Mucosa of gallbladder (tissue), 1 donor: ENCODE data around the gene PCID2. TPM values are rescaled to one million over a fixed set of nuclear protein-coding genes. Genes with fewer than 3 reads are reported as not detected.

Experiments used
- DNase-seq: peaks from one replicate; pipeline ENCODE4 v3.0.0-alpha.2; 2020; ENCODE audit warnings: low spot score
- total RNA-seq: library from RNA; stranded (reverse); gene quantifications from one replicate; pipeline ENCODE4 v1.2.1, GENCODE V29; 2021
- donor health status: DM: no; HTN: no; CAD: no.

PCID2 gene
- total RNA-seq, 1 donor from 2014 or later = 35.0 TPM

DNA sequence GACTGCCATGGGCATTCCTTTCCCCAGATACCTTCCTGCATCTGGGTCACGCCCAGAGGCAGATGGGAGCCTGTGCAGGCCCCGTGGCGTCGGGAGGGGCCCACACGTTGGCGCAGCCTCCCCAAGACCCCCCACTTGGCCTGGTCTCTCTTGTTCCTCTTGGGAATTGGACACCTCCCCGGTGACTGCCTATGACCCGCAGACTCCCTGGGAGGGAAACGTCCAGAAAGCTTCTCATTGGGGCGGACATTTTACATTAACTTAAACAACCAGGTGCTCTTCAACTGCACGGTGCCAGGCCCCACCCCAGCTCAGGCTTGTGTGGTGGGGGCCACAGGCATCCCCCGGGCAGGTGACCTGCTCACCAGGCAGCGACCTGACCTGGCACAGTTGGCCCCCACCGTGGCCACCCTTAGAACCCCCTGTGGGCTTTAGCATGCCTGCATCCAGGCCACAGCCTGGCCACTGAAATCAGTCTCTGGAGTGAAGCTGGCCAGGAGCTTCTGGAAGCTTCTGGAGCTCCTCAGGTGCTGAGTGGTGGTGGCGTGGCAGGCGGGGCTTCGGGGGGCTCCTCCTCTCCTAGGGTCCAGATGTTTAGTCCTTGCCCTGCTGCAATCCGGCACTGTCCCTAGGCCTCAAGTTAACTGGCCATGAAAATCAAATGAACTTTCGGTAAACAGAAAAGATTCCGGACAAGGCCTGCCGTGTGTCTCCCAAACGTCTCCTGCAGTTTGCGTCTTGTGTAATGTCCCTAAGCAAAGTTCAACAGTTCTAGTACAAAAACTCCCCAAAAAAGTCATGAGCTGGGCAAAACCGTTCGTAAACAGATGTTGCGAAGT lies 58.5 kb downstream of the PCID2 start:
- no peak for DNase-seq

DNA sequence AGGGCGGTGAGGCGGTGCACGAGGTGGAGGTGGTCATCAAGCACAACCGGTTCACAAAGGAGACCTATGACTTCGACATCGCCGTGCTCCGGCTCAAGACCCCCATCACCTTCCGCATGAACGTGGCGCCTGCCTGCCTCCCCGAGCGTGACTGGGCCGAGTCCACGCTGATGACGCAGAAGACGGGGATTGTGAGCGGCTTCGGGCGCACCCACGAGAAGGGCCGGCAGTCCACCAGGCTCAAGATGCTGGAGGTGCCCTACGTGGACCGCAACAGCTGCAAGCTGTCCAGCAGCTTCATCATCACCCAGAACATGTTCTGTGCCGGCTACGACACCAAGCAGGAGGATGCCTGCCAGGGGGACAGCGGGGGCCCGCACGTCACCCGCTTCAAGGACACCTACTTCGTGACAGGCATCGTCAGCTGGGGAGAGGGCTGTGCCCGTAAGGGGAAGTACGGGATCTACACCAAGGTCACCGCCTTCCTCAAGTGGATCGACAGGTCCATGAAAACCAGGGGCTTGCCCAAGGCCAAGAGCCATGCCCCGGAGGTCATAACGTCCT lies 59.4 kb downstream of the PCID2 start:
- no peak for DNase-seq

DNA sequence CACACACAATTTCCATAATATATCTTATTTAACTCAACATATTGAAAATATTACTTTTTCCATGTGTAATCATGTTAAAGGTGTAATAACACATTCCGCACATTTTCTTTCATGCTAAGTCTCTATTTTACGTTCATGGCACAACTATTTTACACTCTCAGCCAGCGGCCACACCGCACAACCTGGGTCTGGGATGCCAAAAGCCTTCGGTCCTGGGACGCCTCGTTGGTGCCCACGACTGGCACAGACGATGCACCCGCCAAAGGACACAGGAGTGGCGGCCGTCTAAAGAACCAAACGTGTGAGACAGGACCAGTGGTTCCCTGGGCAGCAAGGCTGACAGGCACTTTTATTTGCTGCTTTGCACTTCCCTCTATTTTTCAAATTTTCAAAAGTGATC lies 60.1 kb downstream of the PCID2 start:
- peak; percentile 3 for DNase-seq

- DNase-seq = peak; percentile 3
Measured at GRCh38 chr13:113147206-113147605, 61.3 kb downstream of the PCID2 start.

- DNase-seq = peak; percentile 2
Measured at GRCh38 chr13:113146750-113147149, 61.7 kb downstream of the PCID2 start.

GRCh38 chr13:113145911-113146598 lies 62.4 kb downstream of the PCID2 start:
- peak; percentile 5 for DNase-seq

DNA sequence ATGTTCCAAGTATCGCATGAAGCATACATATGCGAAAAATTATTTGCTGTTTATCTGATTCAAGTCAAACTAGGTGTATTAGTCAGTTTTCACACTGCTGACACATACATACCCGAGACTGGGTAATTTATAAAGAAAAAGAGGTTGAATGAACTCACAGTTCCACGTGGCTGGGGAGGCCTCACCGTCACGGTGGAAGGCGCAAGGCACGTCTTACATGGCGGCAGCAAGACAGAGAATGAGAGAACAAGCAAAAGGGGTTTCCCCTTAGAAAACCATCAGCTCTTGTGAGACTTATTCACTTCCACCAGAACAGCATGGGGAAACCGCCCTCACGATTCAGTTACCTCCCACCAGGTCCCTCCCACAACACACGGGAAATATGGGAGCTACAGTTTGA lies 63.0 kb downstream of the PCID2 start:
- peak; percentile 7 for DNase-seq

- no peak for DNase-seq
Measured at GRCh38 chr13:113144255-113144629, 64.2 kb downstream of the PCID2 start.

DNA sequence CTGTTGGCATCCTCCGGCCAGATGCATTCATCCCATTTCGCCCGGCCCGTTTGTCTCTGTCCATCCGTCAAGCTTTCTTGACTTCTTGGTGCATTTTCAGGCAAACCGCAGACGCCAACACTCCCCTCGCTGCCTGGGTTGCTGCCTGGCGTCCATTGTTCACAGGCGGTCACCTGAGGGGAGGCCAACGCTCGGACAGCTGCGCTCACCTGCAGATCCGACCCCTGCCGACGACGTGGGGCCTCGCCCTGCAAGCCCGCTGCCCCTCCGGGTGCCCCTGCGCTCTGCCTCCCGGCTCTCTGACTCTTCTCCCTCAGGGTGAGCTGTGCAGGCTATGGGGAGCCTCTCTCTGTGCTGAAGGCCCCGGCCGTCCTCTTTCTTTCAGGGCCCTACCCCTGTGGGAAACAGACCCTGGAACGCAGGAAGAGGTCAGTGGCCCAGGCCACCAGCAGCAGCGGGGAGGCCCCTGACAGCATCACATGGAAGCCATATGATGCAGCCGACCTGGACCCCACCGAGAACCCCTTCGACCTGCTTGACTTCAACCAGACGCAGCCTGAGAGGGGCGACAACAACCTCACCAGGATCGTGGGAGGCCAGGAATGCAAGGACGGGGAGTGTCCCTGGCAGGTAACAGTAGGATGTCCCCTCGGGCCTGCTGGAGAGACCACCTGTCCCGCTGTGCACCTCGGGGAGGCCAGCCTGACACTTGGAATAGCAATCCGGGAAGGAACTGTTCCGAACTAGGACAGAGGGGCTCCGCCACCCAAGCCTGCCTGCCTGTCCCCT lies 64.8 kb downstream of the PCID2 start:
- no peak for DNase-seq

GRCh38 chr13:113142876-113143275 lies 65.6 kb downstream of the PCID2 start:
- no peak for DNase-seq

GRCh38 chr13:113141601-113141970 lies 66.9 kb downstream of the PCID2 start:
- no peak for DNase-seq

DNA sequence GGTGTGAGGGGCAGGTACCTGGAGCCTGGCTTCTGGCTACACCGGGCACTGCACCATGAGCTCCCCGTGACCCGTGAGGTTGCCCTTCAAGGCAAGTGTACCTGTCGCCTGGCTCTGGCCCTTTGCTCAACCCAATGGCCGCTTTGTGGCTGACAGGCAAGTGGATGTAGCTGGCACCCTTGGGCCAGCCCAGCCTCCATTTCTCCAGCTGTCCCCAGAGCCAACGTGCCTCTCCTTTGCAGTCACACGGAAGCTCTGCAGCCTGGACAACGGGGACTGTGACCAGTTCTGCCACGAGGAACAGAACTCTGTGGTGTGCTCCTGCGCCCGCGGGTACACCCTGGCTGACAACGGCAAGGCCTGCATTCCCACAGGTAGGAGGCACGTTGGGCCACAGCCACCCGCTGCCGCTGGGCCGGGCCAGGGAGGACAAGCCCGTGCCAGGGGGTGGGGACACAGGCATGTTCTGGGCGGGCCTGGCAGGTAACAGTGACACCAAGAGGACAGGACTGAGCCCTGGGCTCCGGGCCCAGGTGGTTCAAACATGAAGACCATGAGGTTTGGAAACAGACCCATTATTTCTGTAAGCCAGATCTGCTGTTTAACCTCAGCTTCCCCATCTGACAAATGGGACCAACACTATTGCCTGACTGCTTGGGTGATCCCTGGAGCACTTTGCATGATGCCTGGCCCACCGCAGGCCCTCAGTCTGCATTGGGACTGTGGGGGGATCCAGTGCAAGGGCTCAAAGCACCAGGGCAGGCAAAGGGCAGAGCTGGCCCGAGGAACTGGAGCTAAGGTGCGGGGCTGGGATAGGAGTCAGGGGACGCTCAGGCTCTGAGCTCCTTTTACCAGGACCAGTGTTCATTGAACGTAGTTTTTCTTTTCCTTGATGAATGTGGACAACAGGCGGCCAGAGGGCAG lies 67.5 kb downstream of the PCID2 start:
- no peak for DNase-seq

DNA sequence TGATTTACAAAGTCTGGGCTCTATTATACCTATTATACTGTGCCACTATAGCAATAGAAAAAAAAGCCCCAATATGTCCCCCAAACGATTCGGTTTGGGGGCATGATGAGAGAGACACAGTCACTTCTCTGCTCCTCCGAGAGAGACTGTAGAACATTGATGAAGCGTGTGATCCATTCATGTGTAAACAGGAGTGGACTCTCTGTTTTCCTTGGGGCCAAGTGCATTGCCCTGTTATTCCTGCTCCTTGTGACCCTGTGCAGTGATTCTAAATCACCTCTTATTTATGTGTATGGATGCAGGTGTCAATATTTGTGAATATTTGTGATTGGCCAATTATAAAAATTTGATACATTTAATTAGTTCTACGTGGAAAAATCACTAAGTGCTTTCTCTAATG lies 68.9 kb downstream of the PCID2 start:
- no peak for DNase-seq

DNA sequence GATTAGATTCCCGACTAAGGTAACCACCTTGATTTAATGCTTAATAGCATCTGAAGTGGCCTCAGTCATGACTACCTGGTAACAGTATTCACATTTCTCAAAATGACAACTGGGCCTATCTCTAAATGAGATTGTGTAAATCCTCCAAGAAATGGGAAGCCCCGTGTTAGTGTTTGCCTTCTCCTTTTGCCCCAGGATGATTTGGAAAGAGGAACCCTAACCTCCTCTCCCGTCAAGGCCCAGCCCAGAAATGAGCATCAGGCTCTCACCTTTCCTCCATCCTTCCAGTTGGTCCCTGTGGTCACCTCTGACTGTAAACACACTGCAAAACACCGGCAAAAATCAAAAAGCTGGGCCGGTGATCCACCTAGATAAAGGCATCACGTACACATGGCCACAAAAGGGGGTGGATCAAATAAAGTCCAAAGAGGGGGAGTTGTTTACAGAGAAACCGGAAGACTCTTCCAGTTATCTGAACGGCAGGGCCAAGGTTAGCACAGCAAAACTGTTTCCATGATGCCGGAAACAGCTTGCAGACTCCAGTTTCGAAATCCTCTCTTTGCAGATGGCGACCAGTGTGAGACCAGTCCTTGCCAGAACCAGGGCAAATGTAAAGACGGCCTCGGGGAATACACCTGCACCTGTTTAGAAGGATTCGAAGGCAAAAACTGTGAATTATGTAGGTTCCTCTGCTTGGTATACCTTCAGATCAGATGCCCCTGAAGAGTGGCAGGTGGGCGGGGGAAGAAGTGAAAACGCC lies 69.5 kb downstream of the PCID2 start:
- no peak for DNase-seq

GRCh38 chr13:113137691-113138298 lies 70.7 kb downstream of the PCID2 start:
- DNase-seq = no peak

DNA sequence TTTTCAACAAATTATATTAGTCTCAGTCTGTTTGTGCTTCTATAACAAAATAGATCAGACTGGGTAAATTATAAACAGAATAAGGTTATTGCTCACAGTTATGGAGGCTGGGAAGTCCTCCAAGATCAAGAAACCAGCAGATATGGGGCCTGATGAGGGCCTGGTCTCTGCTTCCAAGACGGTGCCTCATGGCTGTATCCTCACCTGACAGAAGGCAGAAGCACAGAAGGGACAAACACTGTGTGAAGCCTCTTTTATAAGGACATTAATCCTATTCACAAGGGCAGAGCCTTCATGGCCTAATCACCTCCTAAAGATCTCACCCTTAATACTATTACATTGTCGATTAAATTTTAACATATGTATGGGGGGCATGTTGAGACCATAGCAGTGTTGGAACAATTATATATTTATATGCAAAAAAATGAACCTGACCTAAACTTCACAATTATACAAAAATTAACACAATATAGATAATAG lies 73.1 kb downstream of the PCID2 start:
- no peak for DNase-seq

DNA sequence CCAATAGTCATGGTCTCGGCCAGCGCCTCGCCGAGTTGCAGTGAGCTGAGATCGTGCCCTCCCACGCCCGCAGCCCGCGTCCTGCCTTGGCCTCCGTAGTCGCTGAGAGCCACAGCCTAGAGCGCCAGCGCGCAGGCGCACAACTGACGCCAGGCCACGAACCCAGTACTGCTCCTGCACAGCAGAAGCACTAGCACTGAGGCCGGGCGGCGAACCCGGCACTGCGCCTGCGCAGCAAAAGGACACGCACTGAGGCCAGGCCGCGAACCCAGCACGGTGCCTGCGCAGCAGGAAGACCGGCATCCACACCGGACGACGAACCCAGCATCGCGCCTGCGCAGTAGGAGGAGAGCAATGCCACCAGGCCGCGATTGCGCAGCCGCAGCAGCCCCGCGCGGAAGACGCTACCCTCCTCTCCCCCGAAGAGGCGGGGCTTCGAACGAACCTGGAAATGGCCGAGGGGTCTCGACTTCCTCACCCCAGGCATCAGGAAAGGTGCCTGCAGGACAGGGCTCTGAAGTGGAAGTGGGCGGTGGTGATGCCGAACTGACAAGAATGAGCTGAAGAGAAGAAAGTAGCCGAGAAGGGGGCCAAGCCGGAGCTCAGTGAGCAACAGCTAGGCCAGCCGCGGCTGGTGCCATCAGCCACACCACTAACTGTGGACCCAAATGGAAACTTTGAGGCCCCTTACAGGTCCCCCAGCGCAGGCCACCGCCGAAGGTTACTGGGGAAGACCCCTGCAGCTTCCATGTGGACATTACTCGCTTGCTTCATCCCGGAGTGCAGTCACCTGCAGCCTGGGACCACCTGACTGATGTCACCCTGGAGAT lies 78.3 kb downstream of the PCID2 start:
- no peak for DNase-seq

GRCh38 chr13:113129480-113129879 lies 79.0 kb downstream of the PCID2 start:
- DNase-seq = no peak
